Glutamatergic neuron (in vitro differentiated cells): ENCODE measurements around the gene BCOR. TPM values are rescaled to one million over a fixed set of nuclear protein-coding genes. Genes with fewer than 3 reads are reported as not detected.
A peak's percentile ranks its signal among the peaks of the same experiment; 100 is the strongest.

Experiments
- DNase-seq: peaks from one replicate; pipeline ENCODE4 v3.0.0; 2022
- H3K27ac Mint-ChIP-seq: one replicate; pipeline ENCODE4 v1.8.0; 2020; ENCODE audit warnings: mild to moderate bottlenecking, mixed read lengths, inconsistent platforms; ENCODE audit not compliant: unreplicated experiment
- H3K27me3 Mint-ChIP-seq: one replicate; pipeline ENCODE4 v1.8.0; 2020; ENCODE audit warnings: mild to moderate bottlenecking, moderate library complexity, mixed read lengths, inconsistent platforms; ENCODE audit not compliant: unreplicated experiment
- H3K36me3 Mint-ChIP-seq: one replicate; pipeline ENCODE4 v1.8.0; 2020; ENCODE audit warnings: mild to moderate bottlenecking, mixed read lengths, inconsistent platforms; ENCODE audit not compliant: unreplicated experiment
- H3K4me1 Mint-ChIP-seq: one replicate; pipeline ENCODE4 v1.8.0; 2020; ENCODE audit warnings: mild to moderate bottlenecking, low read depth, mixed read lengths, inconsistent platforms; ENCODE audit not compliant: unreplicated experiment
- H3K4me3 Mint-ChIP-seq: one replicate; pipeline ENCODE4 v1.8.0; 2020; ENCODE audit warnings: mild to moderate bottlenecking, mixed read lengths, inconsistent platforms; ENCODE audit not compliant: unreplicated experiment
- H3K9me3 Mint-ChIP-seq: one replicate; pipeline ENCODE4 v1.8.0; 2020; ENCODE audit warnings: mild to moderate bottlenecking, moderate library complexity, mixed read lengths, inconsistent platforms; ENCODE audit not compliant: unreplicated experiment
- total RNA-seq: library from RNA; stranded (reverse); fragmentation: NEBNext Ultra II Directional; extraction: Animal tissue kit (Norgen Biotek cat#: 25700); gene quantifications from one replicate; pipeline ENCODE4 v1.2.1, GENCODE V29; 2021; ENCODE audit not compliant: unreplicated experiment
- TF ChIP-seq, protein P1 (sequence below): fragments of 200-600 bp; sonication (generic); IDR thresholded peaks from one replicate; pipeline ENCODE4 v1.5.0; 2021; ENCODE audit not compliant: partially characterized antibody, unreplicated experiment

The BCOR gene
- total RNA-seq, 1 donor from 2014 or later = 59.0 TPM

DNA sequence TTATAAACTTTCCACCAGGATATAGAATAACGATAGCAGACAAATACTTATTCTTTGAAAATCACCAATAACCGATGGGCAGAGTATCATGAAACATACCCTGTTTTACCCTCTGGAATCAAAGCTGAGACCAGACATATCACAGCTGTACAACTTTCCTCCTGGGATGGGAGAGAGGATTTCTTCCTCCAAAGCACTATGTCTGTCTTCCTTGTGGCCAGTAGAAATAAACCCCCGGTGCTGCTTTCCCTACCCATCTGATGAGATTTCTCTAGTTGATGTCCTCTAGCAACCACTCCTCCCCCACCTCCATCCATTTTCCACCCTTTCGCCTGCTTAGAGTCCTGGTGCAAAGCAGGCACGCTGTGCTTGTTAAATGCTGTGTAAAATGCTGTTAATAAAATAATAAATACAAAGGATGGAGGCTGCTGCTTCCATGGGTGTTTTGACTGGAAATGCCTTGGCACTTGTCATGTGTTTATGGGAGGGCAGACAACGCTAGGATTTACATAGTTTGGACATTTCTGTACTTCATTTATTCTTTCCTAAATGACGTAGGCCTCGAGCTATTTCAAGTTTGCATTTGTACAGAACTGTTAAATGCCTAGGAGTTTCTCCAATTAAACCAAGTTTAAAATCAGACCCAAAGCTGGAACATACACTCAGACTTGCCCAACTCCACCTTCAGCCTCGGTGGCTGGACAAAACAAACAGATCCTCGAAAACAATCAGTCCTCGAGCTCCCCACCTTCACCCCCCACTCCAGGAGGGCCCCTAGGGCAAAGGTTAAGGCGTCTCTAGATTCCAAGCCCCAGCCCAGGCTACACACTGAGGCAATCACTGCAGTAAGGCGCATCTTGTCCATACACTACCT lies 10.1 kb downstream of the BCOR start:
- Mint-ChIP-seq H3K4me3 (peak overlapping the region; percentile 80), H3K27ac (peak overlapping the region; percentile 48), H3K4me1 (peaks cover 43% of the 10 kb centered on the region), H3K27me3 (peaks cover 14% of the 10 kb centered on the region), H3K9me3 (peaks cover 7% of the 10 kb centered on the region), H3K36me3 (no peaks in the 10 kb centered on the region)
- no peak for DNase-seq
- TF ChIP-seq, protein P1, sequence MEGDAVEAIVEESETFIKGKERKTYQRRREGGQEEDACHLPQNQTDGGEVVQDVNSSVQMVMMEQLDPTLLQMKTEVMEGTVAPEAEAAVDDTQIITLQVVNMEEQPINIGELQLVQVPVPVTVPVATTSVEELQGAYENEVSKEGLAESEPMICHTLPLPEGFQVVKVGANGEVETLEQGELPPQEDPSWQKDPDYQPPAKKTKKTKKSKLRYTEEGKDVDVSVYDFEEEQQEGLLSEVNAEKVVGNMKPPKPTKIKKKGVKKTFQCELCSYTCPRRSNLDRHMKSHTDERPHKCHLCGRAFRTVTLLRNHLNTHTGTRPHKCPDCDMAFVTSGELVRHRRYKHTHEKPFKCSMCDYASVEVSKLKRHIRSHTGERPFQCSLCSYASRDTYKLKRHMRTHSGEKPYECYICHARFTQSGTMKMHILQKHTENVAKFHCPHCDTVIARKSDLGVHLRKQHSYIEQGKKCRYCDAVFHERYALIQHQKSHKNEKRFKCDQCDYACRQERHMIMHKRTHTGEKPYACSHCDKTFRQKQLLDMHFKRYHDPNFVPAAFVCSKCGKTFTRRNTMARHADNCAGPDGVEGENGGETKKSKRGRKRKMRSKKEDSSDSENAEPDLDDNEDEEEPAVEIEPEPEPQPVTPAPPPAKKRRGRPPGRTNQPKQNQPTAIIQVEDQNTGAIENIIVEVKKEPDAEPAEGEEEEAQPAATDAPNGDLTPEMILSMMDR = no peak

DNA sequence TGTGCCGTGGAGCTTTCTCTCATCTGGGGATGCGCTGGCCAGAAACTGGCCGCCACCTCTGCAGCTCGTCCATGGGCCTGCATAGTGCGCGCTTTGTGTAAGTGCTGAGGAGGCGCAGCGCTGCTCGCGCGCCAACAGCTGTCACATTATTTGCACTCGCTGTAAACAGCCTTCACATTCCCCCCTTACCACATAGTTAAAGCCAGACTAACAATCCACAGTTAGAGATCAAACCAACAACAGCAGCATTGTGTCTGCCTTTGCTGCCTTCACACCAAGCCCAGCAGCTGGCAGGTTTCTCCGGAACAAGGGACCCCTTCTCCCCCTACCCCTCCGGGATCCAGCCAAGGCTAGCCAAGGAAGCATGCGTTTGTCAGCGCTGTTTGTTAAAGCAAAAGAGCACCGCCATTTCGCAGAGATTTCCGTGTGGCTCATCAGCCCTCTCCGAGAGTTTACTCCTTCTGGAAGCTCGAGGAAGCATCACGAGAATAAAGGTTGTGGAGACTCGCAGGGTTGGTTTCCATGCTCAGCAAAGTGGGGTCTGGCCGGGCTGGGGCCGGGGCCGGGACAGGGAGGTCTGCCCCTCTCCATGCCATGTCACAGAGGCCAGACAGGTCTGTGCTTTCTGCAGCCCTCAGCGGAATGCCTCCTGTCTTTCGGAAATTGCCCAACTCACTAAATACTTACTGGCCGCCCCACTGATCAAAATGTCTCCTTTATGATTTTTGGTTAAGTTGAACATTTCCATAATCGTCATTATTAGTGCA lies 11.0 kb downstream of the BCOR start:
- Mint-ChIP-seq H3K36me3 (no peaks in the 10 kb centered on the region), H3K27ac (peak overlapping the region; percentile 77), H3K4me3 (peak overlapping the region; percentile 80), H3K4me1 (peaks cover 43% of the 10 kb centered on the region), H3K9me3 (peaks cover 5% of the 10 kb centered on the region), H3K27me3 (peaks cover 11% of the 10 kb centered on the region)
- no peak for DNase-seq
- TF ChIP-seq, protein P1 = no peak

DNA sequence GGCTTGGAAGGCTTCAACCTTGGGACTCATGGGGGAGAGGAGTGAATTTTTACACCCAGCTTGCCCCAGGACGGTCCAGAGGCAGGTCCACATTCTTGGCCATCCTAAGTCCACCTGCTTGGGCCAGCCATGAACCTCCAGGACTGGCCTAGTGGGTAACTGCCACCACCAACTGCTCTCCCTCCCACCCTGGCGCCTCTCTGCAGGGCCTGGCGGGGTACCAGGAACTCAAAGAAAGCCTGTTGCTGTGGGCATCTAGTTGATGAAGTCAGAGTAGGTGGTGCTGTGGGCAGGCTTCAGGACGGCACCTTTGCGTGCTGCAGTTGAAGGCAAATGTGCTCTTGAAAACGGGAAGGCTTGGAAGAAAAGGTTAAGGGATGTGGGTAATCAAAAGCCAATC lies 12.0 kb downstream of the BCOR start:
- H3K36me3 Mint-ChIP-seq = no peaks in the 10 kb centered on the region
- peaks cover 38% of the 10 kb centered on the region for H3K4me1 Mint-ChIP-seq
- TF ChIP-seq, protein P1 = no peak
- peaks cover 5% of the 10 kb centered on the region for H3K27me3 Mint-ChIP-seq
- no peak overlapping the region for H3K27ac Mint-ChIP-seq
- no peak for DNase-seq
- H3K4me3 Mint-ChIP-seq = no peak overlapping the region
- H3K9me3 Mint-ChIP-seq = peaks cover 5% of the 10 kb centered on the region

DNA sequence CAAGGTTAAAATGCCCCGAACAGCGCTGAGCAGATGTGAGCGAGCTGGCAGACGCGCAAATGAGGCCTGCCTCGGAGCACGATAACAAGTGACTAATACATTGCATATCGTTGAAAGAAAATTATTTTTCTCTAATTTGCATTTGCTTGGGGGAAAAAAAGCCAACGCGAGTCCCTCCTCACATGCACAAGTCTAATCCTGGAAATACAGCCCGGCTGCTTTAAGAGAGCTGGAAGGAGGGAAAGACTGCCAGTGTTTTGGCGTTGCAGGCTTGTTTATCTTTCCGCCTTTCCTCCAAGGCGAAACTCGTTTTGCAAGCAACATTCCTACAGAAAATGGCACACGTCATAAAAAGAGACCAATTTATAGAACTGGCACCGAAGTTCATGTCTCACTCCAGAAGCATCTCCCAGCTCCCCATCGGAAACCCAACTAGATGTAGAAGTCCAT lies 12.6 kb downstream of the BCOR start:
- peaks cover 41% of the 10 kb centered on the region for H3K4me1 Mint-ChIP-seq
- peaks cover 5% of the 10 kb centered on the region for H3K27me3 Mint-ChIP-seq
- H3K4me3 Mint-ChIP-seq = peak overlapping the region; percentile 68
- peaks cover 5% of the 10 kb centered on the region for H3K9me3 Mint-ChIP-seq
- no peaks in the 10 kb centered on the region for H3K36me3 Mint-ChIP-seq
- no peak overlapping the region for H3K27ac Mint-ChIP-seq
- no peak for DNase-seq
- TF ChIP-seq, protein P1 = no peak
